Heart left ventricle (tissue), 13 donors: Measurements from ENCODE around the gene FAT4.

Experiments used
- POLR2A ChIP-seq, 2 donors: fragments of 450-650 bp; IDR thresholded peaks; one replicate each; pipeline ENCODE4 v1.6.1; 2017; ENCODE audit warnings: antibody characterized with exemption in 2 of 2, mild to moderate bottlenecking in 2 of 2, moderate library complexity in 2 of 2
- TF ChIP-seq, protein P1 (sequence below), 12 donors: fragments of 200-600 bp; sonication (generic) in 4 of 12; IDR thresholded peaks; one replicate each; pipeline versions ENCODE4 v1.5.0 to v1.8.0; 2018 to 2022; ENCODE audit warnings: antibody characterized with exemption in 12 of 12, mild to moderate bottlenecking in 5 of 12
- donor health status: ischemic (EF 13 %, LVEDD 7.1; RV severe dilation, severe dysfunction).
- donor health status: DM: no; HTN: yes; CAD: no.
- donor health status: DM: no; HTN: no; CAD: no.
- donor health status: ischemic (EF 25% LVEDD 6.9; RV normal size, moderate dysfunction).
- donor health status: ischemic (EF 25% LVEDD 5.7; RV mildly dilated, moderate dysfunction).
- donor health status: ischemic (EF 35%, LVEDD 5.7; RV mildly dilated, moderate dysfunction).
- donor health status: nonischemic (EF 11% LVEDD 7.7; RV severe dilation, severe dysfunction).
- donor health status: DM: yes; HTN: yes; CAD: no.
- donor health status: PGD.
- donor health status: ischemic (EF 29% LVEDD 5.4; RV normal size, mild dysfunction).
- donor health status: nonischemic (EF 23%, LVEDD 6.1; RV moderate dilation, normal function).

DNA sequence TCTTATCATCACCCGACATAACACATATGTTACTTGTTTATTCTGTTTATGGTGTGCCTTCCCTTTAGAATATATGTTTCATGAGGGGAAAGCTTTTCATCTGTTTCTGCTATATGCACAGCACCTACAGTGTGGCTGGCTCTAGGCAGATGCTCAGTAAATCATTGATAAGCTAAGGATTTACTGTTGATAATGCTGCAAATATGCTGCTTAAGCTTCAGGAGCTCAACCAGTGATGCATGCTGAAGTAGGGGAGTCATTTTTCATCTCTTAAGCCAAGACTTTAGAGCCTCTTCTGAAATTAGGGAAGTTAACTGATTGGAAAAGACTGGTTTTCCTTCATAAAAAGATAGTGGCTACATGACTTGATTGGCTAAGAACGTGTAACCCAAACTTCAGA, 16.4 kb downstream of the FAT4 start:
- TF ChIP-seq, protein P1, sequence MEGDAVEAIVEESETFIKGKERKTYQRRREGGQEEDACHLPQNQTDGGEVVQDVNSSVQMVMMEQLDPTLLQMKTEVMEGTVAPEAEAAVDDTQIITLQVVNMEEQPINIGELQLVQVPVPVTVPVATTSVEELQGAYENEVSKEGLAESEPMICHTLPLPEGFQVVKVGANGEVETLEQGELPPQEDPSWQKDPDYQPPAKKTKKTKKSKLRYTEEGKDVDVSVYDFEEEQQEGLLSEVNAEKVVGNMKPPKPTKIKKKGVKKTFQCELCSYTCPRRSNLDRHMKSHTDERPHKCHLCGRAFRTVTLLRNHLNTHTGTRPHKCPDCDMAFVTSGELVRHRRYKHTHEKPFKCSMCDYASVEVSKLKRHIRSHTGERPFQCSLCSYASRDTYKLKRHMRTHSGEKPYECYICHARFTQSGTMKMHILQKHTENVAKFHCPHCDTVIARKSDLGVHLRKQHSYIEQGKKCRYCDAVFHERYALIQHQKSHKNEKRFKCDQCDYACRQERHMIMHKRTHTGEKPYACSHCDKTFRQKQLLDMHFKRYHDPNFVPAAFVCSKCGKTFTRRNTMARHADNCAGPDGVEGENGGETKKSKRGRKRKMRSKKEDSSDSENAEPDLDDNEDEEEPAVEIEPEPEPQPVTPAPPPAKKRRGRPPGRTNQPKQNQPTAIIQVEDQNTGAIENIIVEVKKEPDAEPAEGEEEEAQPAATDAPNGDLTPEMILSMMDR (IDR thresholded peaks at IDR 0.05): no peak
- no peak for TF ChIP-seq POLR2A (IDR thresholded peaks at IDR 0.05)
